HL-60 (cell line): Measurements from ENCODE around the gene KIF26B.

Experiments used
- DNase-seq, 2 experiments: peaks; one replicate each; pipeline ENCODE4 v3.0.0-alpha.2; 2010 to 2020; ENCODE audit warnings: low read depth in 1 of 2, low spot score in 1 of 2
- H3K27ac ChIP-seq: fragments of 250-450 bp; sonication (Bioruptor Pico); replicated peaks from 2 replicates; pipeline ENCODE4 v1.5.1; 2020; ENCODE audit warnings: mild to moderate bottlenecking, moderate library complexity
- H3K27me3 ChIP-seq: fragments of 250-450 bp; sonication (Bioruptor Pico); 2 replicates; pipeline ENCODE4 v1.5.1; 2021; ENCODE audit warnings: mild to moderate bottlenecking, moderate library complexity; ENCODE audit not compliant: insufficient read depth, poor library complexity, severe bottlenecking
- H3K4me3 ChIP-seq: replicated peaks from 2 replicates; pipeline ENCODE4 v1.5.1; 2011; ENCODE audit warnings: mild to moderate bottlenecking, control low read depth, low read length; ENCODE audit not compliant: insufficient read depth
- CTCF ChIP-seq: IDR thresholded peaks from one replicate; pipeline ENCODE4 v1.5.1; 2011; ENCODE audit warnings: low read length, control low read depth, inconsistent platforms; ENCODE audit not compliant: insufficient read depth
- GABPA ChIP-seq: IDR thresholded peaks from 2 replicates; pipeline ENCODE4 v1.6.1; 2012; ENCODE audit warnings: low read depth
- POLR2AphosphoS5 ChIP-seq: IDR thresholded peaks from 2 replicates; pipeline ENCODE4 v1.6.1; 2012; ENCODE audit warnings: low read depth
- REST ChIP-seq: IDR thresholded peaks from 2 replicates; pipeline ENCODE4 v1.6.1; 2012; ENCODE audit warnings: low read depth; ENCODE audit not compliant: insufficient replicate concordance
- SPI1 ChIP-seq: IDR thresholded peaks from 2 replicates; pipeline ENCODE4 v1.6.1; 2012; ENCODE audit warnings: low read depth, mild to moderate bottlenecking, borderline replicate concordance

The KIF26B gene

GRCh38 chr1:245383396-245384330, 228.9 kb downstream of the KIF26B start:
- DNase-seq, result no peak
- Histone ChIP-seq H3K4me3 (no peak overlapping the region), H3K27ac (no peak overlapping the region), H3K27me3 (no peaks in the 10 kb centered on the region)
- TF ChIP-seq CTCF (no peak), SPI1 (peak; percentile 47; the same call in 1 of the 2 replicates)

GRCh38 chr1:245386297-245386971, 231.6 kb downstream of the KIF26B start:
- H3K27ac ChIP-seq, result no peak overlapping the region
- no peaks in the 10 kb centered on the region for H3K27me3 ChIP-seq
- no peak for TF ChIP-seq GABPA
- TF ChIP-seq SPI1, result no peak
- TF ChIP-seq CTCF, result no peak
- TF ChIP-seq POLR2AphosphoS5, result no peak
- TF ChIP-seq REST, result no peak
- H3K4me3 ChIP-seq, result no peak overlapping the region
- DNase-seq, result no peak

- no peak overlapping the region for H3K4me3 ChIP-seq
- no peaks in the 10 kb centered on the region for H3K27me3 ChIP-seq
- no peak for DNase-seq
- TF ChIP-seq CTCF (no peak), GABPA (no peak), POLR2AphosphoS5 (no peak), REST (no peak), SPI1 (no peak)
- H3K27ac ChIP-seq, result no peak overlapping the region
Observed at GRCh38 chr1:245388687-245389086, 233.9 kb downstream of the KIF26B start.
